Naive thymus-derived CD8-positive, alpha-beta T cell (primary cell): ENCODE measurements around the gene STX7. TPM values are rescaled to one million over a fixed set of nuclear protein-coding genes. Genes with fewer than 3 reads are reported as not detected.
A peak's percentile ranks its signal among the peaks of the same experiment; 100 is the strongest.

Experiments used
- ATAC-seq, 2 donors: fragments of 150-1000 bp; cut with Tn5 transposase in 1 of 2; sonication (Bioruptor Pico), chemical (Tn5 transposase) in 1 of 2; 1 replicate in 1 of 2; 2 replicates in 1 of 2; pipeline ENCODE4 v1.10.0; 2021; ENCODE audit warnings: mild to moderate bottlenecking in 2 of 2, moderate library complexity in 2 of 2
- POLR2A ChIA-PET: fragments of 350-600 bp; sonication (Branson Sonifier 250); formaldehyde crosslinking; loops from one replicate; lab custom pipeline; 2021; ENCODE audit warnings: antibody characterized with exemption; lab: Charles Lee
- DNase-seq, 10 donors: peaks; one replicate each; pipeline versions ENCODE4 v3.0.0 to v3.0.0-alpha.2; 2020 to 2022
- H3K27ac Mint-ChIP-seq, 10 donors: one replicate each; pipeline ENCODE4 v1.8.0; 2020 to 2022; ENCODE audit warnings: mild to moderate bottlenecking in 10 of 10, mixed read lengths in 10 of 10, moderate library complexity in 4 of 10, inconsistent platforms in 1 of 10
- H3K27me3 Mint-ChIP-seq, 5 donors: one replicate each; pipeline ENCODE4 v1.8.0; 2021 to 2022; ENCODE audit warnings: mixed read lengths in 5 of 5
- H3K36me3 Mint-ChIP-seq, 3 donors: one replicate each; pipeline ENCODE4 v1.8.0; 2020 to 2022; ENCODE audit warnings: mixed read lengths in 3 of 3, mild to moderate bottlenecking in 2 of 3, inconsistent platforms in 1 of 3
- H3K4me1 Mint-ChIP-seq, 4 donors: one replicate each; pipeline ENCODE4 v1.8.0; 2021 to 2022; ENCODE audit warnings: mixed read lengths in 4 of 4
- H3K4me3 Mint-ChIP-seq, 10 donors: one replicate each; pipeline ENCODE4 v1.8.0; 2020 to 2022; ENCODE audit warnings: mild to moderate bottlenecking in 10 of 10, mixed read lengths in 10 of 10, moderate library complexity in 6 of 10, inconsistent platforms in 1 of 10
- H3K9me3 Mint-ChIP-seq, 9 donors: one replicate each; pipeline ENCODE4 v1.8.0; 2020 to 2022; ENCODE audit warnings: mixed read lengths in 9 of 9, mild to moderate bottlenecking in 3 of 9, inconsistent platforms in 1 of 9, moderate library complexity in 1 of 9
- polyA plus RNA-seq, 3 donors: library from polyadenylated mRNA; unstranded; fragments of 300-500 nt; fragmentation: Illumina TruSeq; gene quantifications; one replicate each; pipeline ENCODE4 v1.2.3, GENCODE V29; 2021
- total RNA-seq, 8 experiments: library from RNA in 2 of 8; stranded (reverse) in 2 of 8; gene quantifications; one replicate each; pipeline ENCODE4 v1.2.3 and lab custom pipeline; 2021 to 2026

STX7 gene
- total and polyA plus RNA-seq, 5 experiments from 2014 or later = 2.9 to 29.2 (median 9.6) TPM

DNA sequence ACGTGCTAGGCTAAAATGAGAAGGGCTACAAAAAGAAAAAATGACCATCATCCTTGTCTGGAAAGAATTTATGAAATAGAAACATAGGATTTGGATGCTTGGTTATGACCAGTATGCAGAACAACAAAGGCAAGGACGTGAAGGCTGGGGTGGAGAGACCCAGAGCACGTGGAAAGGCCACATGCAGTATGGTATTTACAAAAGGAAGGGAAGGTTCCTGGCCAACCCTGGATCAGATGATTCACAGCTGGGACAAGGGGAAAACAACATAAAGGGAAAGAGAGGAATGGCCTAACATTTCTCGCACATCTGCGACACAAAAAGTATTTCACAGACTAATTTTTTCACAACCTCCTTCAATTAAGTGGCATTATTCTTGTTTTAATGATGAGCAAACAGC, 8.2 kb downstream of the STX7 start:
- Mint-ChIP-seq H3K27me3 (no peaks in the 10 kb centered on the region), H3K9me3 (no peaks in the 10 kb centered on the region), H3K4me3 (peak overlapping the region in 2 of 10 donors; percentile 6), H3K4me1 (peaks cover 24 to 81% (median 51%) of the 10 kb centered on the region in 4 donors), H3K36me3 (peaks cover 4 to 35% (median 9%) of the 10 kb centered on the region in 3 donors), H3K27ac (peak overlapping the region in 2 of 10 donors; percentile 15 to 21)
- DNase-seq (no peak), ATAC-seq (no peak)
- POLR2A ChIA-PET = no interaction called here

DNA sequence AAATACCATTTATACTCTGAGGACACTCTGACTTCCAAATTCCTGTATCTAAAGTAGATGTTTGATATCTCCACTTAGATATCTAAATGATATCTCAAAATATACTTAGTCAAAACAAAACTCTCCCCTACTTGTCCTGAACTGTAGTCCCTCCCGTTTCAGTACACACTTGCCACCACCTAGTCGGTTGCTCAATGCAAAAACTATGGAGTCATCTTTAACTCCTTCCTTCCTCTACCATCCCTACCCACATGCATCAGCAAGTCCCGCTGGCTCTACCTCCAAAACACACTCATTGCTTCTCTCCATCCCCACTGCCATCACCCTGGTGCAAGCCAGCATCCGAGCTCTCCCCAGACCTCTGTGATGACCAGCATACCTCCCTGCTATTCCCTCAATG, 13.2 kb downstream of the STX7 start:
- no peak for DNase-seq
- Mint-ChIP-seq H3K27ac (peak overlapping the region in 3 of 10 donors; percentile 6 to 79 (median 75)), H3K9me3 (peaks cover 0 to 2% (median 0%) of the 10 kb centered on the region in 9 donors), H3K4me3 (peak overlapping the region in 1 of 10 donors; percentile 37), H3K27me3 (no peaks in the 10 kb centered on the region), H3K4me1 (peaks cover 18 to 62% (median 42%) of the 10 kb centered on the region in 4 donors), H3K36me3 (peaks cover 11 to 67% (median 40%) of the 10 kb centered on the region in 3 donors)
- POLR2A ChIA-PET = no interaction called here
- no peak for ATAC-seq

DNA sequence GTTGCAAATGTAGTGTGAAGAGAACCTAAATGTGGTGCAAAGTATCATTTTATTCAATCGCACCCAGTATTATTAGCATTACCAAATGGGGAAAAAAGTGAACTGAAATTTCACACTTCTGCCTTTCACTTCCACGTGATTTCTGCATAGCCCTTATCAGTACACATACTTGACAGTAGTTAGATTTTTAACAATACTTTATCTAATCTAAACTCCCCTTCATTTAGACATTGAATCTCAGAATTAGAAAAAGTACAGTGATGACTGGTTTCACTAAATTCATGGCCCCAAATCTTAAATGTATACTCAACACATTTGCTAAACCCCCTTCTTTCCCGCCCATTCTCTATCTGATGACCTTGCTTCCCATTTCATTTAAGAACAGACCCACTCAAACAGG, 14.3 kb downstream of the STX7 start:
- peaks cover 16 to 51% (median 39%) of the 10 kb centered on the region in 4 donors for H3K4me1 Mint-ChIP-seq
- H3K27ac Mint-ChIP-seq = peak overlapping the region in 2 of 10 donors; percentile 1 to 75

GRCh38 chr6:132496519-132497180, 16.3 kb downstream of the STX7 start:
- H3K9me3 Mint-ChIP-seq = peaks cover 0 to 11% (median 0%) of the 10 kb centered on the region in 9 donors
- H3K4me3 Mint-ChIP-seq = no peak overlapping the region
- peaks cover 19 to 43% (median 41%) of the 10 kb centered on the region in 4 donors for H3K4me1 Mint-ChIP-seq
- POLR2A ChIA-PET = interaction anchor here (0.9 kb wide), 1 partner anchor 16 kb away, joined by 4 read pairs; the partner anchor contains the start of gene STX7
- ATAC-seq = no peak
- no peak for DNase-seq
- H3K27me3 Mint-ChIP-seq = no peaks in the 10 kb centered on the region
- peaks cover 20 to 62% (median 52%) of the 10 kb centered on the region in 3 donors for H3K36me3 Mint-ChIP-seq
- H3K27ac Mint-ChIP-seq = peak overlapping the region in 2 of 10 donors; percentile 7 to 66

More for the DNA sequence above, 14.3 kb downstream of the STX7 start:
- Mint-ChIP-seq H3K27me3 (no peaks in the 10 kb centered on the region), H3K36me3 (peaks cover 20 to 73% (median 47%) of the 10 kb centered on the region in 3 donors), H3K9me3 (peaks cover 0 to 11% (median 0%) of the 10 kb centered on the region in 9 donors), H3K4me3 (peak overlapping the region in 2 of 10 donors; percentile 7 to 56)
- ATAC-seq (no peak), DNase-seq (no peak)
- POLR2A ChIA-PET = no interaction called here

GRCh38 chr6:132495604-132496079, 17.3 kb downstream of the STX7 start:
- H3K4me3 Mint-ChIP-seq = peak overlapping the region in 1 of 10 donors; percentile 41
- H3K27ac Mint-ChIP-seq = peak overlapping the region in 3 of 10 donors; percentile 21 to 66 (median 43)
- no peaks in the 10 kb centered on the region for H3K27me3 Mint-ChIP-seq
- POLR2A ChIA-PET = no interaction called here
- ATAC-seq = no peak
- peaks cover 16 to 39% (median 35%) of the 10 kb centered on the region in 4 donors for H3K4me1 Mint-ChIP-seq
- DNase-seq = no peak
- peaks cover 0 to 11% (median 0%) of the 10 kb centered on the region in 9 donors for H3K9me3 Mint-ChIP-seq
- peaks cover 16 to 52% (median 48%) of the 10 kb centered on the region in 3 donors for H3K36me3 Mint-ChIP-seq

DNA sequence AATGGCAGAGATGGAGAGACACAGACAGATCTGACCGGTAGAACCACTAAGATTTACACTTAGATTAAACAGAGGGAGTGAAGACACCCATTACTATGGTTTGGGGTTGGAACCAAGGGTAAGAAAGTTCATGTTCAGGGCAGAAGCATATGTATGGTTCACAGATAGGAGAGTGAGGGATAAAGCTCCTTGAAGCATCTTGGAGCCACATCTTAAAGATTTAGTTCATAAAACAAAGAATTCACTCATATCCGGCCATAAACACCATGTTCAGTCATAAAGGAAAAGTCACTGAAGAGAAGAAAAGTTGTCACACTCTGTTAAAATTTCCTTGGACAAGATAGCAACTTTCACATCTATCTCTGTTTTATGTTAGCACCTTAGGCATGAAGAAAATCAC, 18.0 kb downstream of the STX7 start:
- ATAC-seq (no peak), DNase-seq (no peak)
- H3K4me3 Mint-ChIP-seq = peak overlapping the region in 1 of 10 donors; percentile 41
- H3K27me3 Mint-ChIP-seq = no peaks in the 10 kb centered on the region
- peaks cover 16 to 45% (median 44%) of the 10 kb centered on the region in 3 donors for H3K36me3 Mint-ChIP-seq
- peaks cover 0 to 11% (median 0%) of the 10 kb centered on the region in 9 donors for H3K9me3 Mint-ChIP-seq
- H3K4me1 Mint-ChIP-seq = peaks cover 12 to 36% (median 28%) of the 10 kb centered on the region in 4 donors
- POLR2A ChIA-PET = no interaction called here
- peak overlapping the region in 1 of 10 donors; percentile 66 for H3K27ac Mint-ChIP-seq

DNA sequence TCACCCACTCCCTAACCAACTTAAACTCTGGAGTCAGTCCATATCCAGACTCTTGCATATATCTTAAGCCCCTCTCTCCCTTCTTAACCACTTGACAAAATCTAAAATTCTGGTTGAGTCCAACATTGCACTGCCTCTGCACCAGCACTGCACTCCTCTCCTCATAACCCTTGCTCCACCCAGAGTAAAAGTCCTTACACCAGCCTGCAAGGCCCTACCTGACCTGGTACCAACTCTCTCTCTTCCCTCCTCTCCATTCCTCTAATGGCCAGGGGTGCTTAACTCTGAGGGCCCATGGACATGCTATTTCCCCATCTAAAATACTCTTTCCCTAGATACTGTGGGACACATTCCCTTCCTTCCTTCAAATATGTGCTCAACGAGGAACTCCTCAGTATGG, 21.0 kb downstream of the STX7 start:
- Mint-ChIP-seq H3K9me3 (peaks cover 0 to 11% (median 0%) of the 10 kb centered on the region in 9 donors), H3K27ac (no peak overlapping the region), H3K4me1 (peaks cover 8 to 23% (median 13%) of the 10 kb centered on the region in 4 donors), H3K27me3 (no peaks in the 10 kb centered on the region), H3K36me3 (peaks cover 12 to 28% (median 22%) of the 10 kb centered on the region in 3 donors), H3K4me3 (no peak overlapping the region)
- ATAC-seq (no peak), DNase-seq (no peak)
- POLR2A ChIA-PET = no interaction called here

- no peak for DNase-seq
- no peak for ATAC-seq
- no peak overlapping the region for H3K4me3 Mint-ChIP-seq
- POLR2A ChIA-PET = no interaction called here
- peaks cover 0 to 11% (median 0%) of the 10 kb centered on the region in 9 donors for H3K9me3 Mint-ChIP-seq
- peaks cover 12 to 28% (median 23%) of the 10 kb centered on the region in 3 donors for H3K36me3 Mint-ChIP-seq
- H3K4me1 Mint-ChIP-seq = peaks cover 8 to 21% (median 14%) of the 10 kb centered on the region in 4 donors
- no peaks in the 10 kb centered on the region for H3K27me3 Mint-ChIP-seq
- H3K27ac Mint-ChIP-seq = no peak overlapping the region
These were observed 21.6 kb downstream of the STX7 start for GRCh38 chr6:132491303-132491702.

DNA sequence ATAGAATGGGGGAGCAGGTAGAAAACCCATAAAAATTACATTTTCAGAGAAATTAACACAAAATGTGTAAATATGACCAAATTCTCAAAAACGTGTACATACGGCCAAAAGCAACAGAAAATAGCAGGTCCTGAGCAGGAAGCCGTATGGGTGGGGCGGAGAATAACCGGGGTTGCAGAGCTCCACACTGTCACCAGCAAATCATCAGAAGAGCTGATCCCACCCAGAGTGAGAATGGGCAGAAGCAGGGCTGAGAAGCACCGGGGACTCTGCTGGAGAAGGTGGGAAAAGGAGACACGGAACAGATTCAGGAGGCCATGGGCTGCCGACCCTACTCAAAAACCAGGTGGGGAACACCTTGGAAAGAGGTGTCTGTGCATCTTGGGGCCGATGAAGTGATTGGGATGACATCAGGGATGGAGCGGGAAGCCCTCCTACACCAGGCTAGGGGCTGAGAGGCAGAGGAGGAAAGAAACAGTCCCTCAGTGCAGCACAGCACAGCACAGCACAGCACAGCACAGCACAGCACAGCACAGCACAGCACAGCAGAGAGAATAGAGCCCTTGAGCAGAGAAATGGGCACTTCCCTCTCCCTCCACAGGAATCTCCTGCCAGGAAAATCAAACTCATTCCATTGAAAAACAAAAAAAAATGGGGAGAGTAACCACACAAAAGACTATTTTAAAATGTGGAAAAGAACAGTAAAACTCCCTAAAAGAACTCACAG, 22.3 kb downstream of the STX7 start:
- no peak overlapping the region for H3K27ac Mint-ChIP-seq
- no peaks in the 10 kb centered on the region for H3K27me3 Mint-ChIP-seq
- H3K36me3 Mint-ChIP-seq = peaks cover 12 to 26% (median 22%) of the 10 kb centered on the region in 3 donors
- peaks cover 8 to 17% (median 14%) of the 10 kb centered on the region in 4 donors for H3K4me1 Mint-ChIP-seq
- no peak for DNase-seq
- POLR2A ChIA-PET = no interaction called here
- ATAC-seq = no peak
- peaks cover 0 to 11% (median 0%) of the 10 kb centered on the region in 9 donors for H3K9me3 Mint-ChIP-seq
- H3K4me3 Mint-ChIP-seq = no peak overlapping the region

DNA sequence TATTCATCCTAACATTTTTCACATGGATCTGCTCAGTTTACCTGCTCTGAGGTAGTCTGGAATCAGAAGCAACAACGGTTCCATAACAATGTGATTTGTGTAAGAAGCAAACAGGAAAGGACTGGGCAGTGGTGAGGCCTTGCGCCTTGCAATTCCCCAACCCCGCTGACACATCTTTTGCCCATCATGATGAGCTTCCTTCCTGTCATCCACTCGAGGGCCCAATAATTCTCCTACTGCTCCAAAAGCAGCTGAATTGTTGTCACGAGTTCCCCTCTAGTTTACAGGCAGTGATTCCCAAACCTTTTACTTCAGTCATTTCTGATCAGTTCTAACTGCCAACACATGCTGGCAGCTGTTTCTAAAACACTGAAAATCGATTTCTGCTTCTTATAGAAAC, 22.9 kb downstream of the STX7 start:
- POLR2A ChIA-PET = no interaction called here
- Mint-ChIP-seq H3K4me1 (peaks cover 8 to 15% (median 14%) of the 10 kb centered on the region in 4 donors), H3K9me3 (peaks cover 0 to 11% (median 0%) of the 10 kb centered on the region in 9 donors), H3K27ac (no peak overlapping the region), H3K27me3 (no peaks in the 10 kb centered on the region), H3K4me3 (no peak overlapping the region), H3K36me3 (peaks cover 11 to 22% (median 18%) of the 10 kb centered on the region in 3 donors)
- DNase-seq (no peak), ATAC-seq (no peak)

GRCh38 chr6:132489376-132489775, 23.5 kb downstream of the STX7 start:
- no peak for DNase-seq
- Mint-ChIP-seq H3K4me1 (peaks cover 4 to 19% (median 8%) of the 10 kb centered on the region in 4 donors), H3K27ac (peak overlapping the region in 4 of 10 donors; percentile 4 to 56 (median 38)), H3K27me3 (no peaks in the 10 kb centered on the region), H3K4me3 (no peak overlapping the region), H3K36me3 (peaks cover 5 to 15% (median 12%) of the 10 kb centered on the region in 3 donors), H3K9me3 (peaks cover 0 to 5% (median 0%) of the 10 kb centered on the region in 9 donors)
- POLR2A ChIA-PET = no interaction called here
- no peak for ATAC-seq

DNA sequence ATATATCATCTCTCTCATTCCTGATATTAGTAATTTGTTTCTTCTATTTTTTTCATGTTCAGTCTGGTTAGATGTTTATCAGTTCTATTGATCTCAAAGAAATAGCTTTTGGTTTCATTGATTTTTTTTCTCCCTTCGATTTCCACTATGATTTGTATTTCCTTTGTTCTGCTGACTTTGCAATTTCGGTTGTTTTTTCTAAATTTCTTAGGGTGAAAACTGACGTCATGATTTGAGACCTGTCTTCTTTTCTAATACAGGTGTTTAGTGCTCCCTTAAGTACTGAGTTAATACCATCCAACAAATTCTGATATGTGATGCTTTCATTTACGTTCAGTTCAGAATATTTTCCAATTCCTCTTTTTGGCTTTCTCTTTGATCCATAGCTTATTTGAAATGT, 25.2 kb downstream of the STX7 start:
- POLR2A ChIA-PET = no interaction called here
- ATAC-seq (no peak), DNase-seq (no peak)
- H3K4me1 Mint-ChIP-seq = peaks cover 0 to 28% (median 6%) of the 10 kb centered on the region in 4 donors
- no peaks in the 10 kb centered on the region for H3K27me3 Mint-ChIP-seq
- H3K4me3 Mint-ChIP-seq = no peak overlapping the region
- H3K27ac Mint-ChIP-seq = no peak overlapping the region
- peaks cover 0 to 8% (median 2%) of the 10 kb centered on the region in 3 donors for H3K36me3 Mint-ChIP-seq
- no peaks in the 10 kb centered on the region for H3K9me3 Mint-ChIP-seq
